Measurements from ENCODE around the gene C5orf15. TPM values are rescaled to one million over a fixed set of nuclear protein-coding genes. Genes with fewer than 3 reads are reported as not detected.

C5orf15 gene
- total RNA-seq, 1 donor from 2014 or later, result 31.1 TPM

DNA sequence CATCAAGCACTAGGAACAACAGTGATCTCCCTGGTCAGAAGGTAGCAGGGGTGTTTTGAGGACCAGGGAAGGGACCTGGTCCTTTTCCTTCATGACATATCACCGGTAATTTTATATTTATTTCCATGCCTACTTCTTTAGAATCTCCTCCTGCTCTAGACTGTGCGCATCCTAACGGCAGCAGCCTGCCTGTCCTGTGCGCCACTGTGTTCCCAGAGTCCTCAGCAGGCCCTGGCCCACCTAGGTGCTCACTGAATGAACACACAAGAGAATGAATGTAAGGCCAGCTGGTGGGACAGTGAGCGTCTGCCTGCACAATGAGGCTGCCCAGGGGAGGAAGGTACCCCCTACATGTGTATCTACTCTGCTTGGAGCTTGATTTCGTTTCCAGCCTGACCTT lies 51.5 kb downstream of the C5orf15 start:
- no peak for DNase-seq
- H3K27ac ChIP-seq, result no peak overlapping the region
- no peak overlapping the region for H3K4me3 ChIP-seq
- H3K4me1 ChIP-seq, result no peaks in the 10 kb centered on the region
- no peak for ATAC-seq
- no peaks in the 10 kb centered on the region for H3K36me3 ChIP-seq
- no peaks in the 10 kb centered on the region for H3K9me3 ChIP-seq
- no peak for TF ChIP-seq CTCF (IDR thresholded peaks at IDR 0.05)
- intact Hi-C loops (cut with DNase I), result no loop called here
- no peaks in the 10 kb centered on the region for H3K27me3 ChIP-seq (ENCODE audit: low read depth)

DNA sequence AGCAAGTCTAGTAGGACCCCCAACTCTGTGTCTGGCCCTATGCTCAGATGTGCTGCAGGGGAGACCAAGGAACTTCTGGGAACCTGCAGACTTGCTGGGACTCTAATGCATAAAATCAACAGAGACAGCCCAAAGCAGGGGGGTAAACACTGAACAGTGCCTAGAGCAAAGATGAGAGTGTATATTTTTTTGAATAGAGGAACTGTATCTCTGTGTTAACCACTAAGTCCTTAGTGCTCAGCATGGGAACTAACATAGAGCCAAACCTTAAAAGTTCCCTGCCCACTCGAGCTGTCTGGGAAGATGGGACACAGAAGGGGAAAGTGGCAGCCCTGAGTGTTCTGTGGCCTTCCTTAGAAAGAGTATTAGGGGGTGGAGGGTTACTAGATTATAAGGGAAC lies 51.9 kb downstream of the C5orf15 start:
- Histone ChIP-seq H3K27me3 (ENCODE audit: low read depth) (no peaks in the 10 kb centered on the region), H3K4me3 (no peak overlapping the region), H3K36me3 (no peaks in the 10 kb centered on the region), H3K27ac (no peak overlapping the region), H3K9me3 (no peaks in the 10 kb centered on the region), H3K4me1 (no peaks in the 10 kb centered on the region)
- ATAC-seq (no peak), DNase-seq (no peak)
- TF ChIP-seq CTCF (IDR thresholded peaks at IDR 0.05), result no peak
- intact Hi-C loops (cut with DNase I), result no loop called here

GRCh38 chr5:133914434-133914833 lies 54.0 kb downstream of the C5orf15 start:
- no peak for TF ChIP-seq CTCF (IDR thresholded peaks at IDR 0.05)
- H3K4me1 ChIP-seq, result no peaks in the 10 kb centered on the region
- H3K36me3 ChIP-seq, result no peaks in the 10 kb centered on the region
- no peak overlapping the region for H3K27ac ChIP-seq
- H3K27me3 ChIP-seq (ENCODE audit: low read depth), result no peaks in the 10 kb centered on the region
- intact Hi-C loops (cut with DNase I), result no loop called here
- no peak overlapping the region for H3K4me3 ChIP-seq
- no peaks in the 10 kb centered on the region for H3K9me3 ChIP-seq
- DNase-seq, result no peak
- no peak for ATAC-seq

- no peaks in the 10 kb centered on the region for H3K9me3 ChIP-seq
- H3K27me3 ChIP-seq (ENCODE audit: low read depth), result no peaks in the 10 kb centered on the region
- no peak for DNase-seq
- H3K36me3 ChIP-seq, result no peaks in the 10 kb centered on the region
- H3K27ac ChIP-seq, result no peak overlapping the region
- TF ChIP-seq CTCF (IDR thresholded peaks at IDR 0.05), result no peak
- H3K4me1 ChIP-seq, result no peaks in the 10 kb centered on the region
- intact Hi-C loops (cut with DNase I), result no loop called here
- no peak overlapping the region for H3K4me3 ChIP-seq
- no peak for ATAC-seq
These were observed 54.8 kb downstream of the C5orf15 start for GRCh38 chr5:133913413-133914155.

DNA sequence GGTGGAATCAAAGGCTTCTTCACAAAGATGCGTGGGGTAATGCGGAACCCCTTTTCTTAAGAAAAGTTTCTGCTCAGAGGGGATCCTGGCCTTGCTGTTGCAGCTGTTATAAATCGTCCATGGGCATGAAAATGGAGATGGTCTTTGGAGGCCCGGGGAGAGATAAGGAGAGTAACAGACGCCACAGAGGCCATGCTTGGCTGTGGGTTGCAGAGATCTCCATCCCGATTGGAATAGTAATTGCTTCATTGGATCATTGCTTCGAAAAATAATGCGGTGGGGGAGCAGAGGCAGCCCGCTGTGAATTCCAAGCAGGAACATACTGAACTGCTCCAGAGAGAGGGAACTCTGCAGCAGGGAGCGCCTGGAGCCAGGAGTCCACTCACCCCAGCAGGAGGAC lies 55.5 kb downstream of the C5orf15 start:
- ATAC-seq, result no peak
- no peak overlapping the region for H3K27ac ChIP-seq
- H3K4me1 ChIP-seq, result no peaks in the 10 kb centered on the region
- TF ChIP-seq CTCF (IDR thresholded peaks at IDR 0.05), result no peak
- H3K27me3 ChIP-seq (ENCODE audit: low read depth), result no peaks in the 10 kb centered on the region
- no peaks in the 10 kb centered on the region for H3K9me3 ChIP-seq
- no peak for DNase-seq
- no peaks in the 10 kb centered on the region for H3K36me3 ChIP-seq
- intact Hi-C loops (cut with DNase I), result no loop called here
- no peak overlapping the region for H3K4me3 ChIP-seq

All from lower lobe of right lung (tissue), 2 donors.